ENCODE measurements around the gene MACROD1. TPM values are rescaled to one million over a fixed set of nuclear protein-coding genes. Genes with fewer than 3 reads are reported as not detected.

MACROD1 gene
- total RNA-seq, 3 donors from 2014 or later (not counting 1 experiment from before 2014, with no cell fraction given), result 0.73 to 3.3 (median 1.8) TPM

DNA sequence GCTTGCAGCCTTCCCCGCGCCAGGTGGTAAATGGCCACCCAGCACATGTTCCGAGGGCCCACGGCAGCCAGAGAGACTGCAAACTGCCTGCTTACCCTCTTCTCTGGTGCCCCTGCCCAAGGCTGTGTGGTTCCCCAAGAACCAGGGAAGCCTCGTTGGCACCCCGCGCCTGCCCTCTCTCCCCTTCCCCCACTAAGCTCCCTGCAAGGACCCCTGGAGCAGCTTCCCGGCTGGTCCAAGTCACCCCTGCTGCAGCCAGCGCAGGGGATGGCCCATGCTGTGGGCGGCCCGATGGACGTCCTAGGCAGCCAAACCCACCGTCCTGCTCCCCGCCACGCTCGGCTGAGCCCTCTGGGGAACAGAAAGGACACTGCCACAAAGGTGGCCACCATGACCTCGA lies 30.2 kb downstream of the MACROD1 start:
- H3K9me3 ChIP-seq (ENCODE audit: control insufficient read depth, insufficient read depth, low read length), result no peaks in the 10 kb centered on the region
- Mint-ChIP-seq H3K36me3 (no peaks in the 10 kb centered on the region), H3K27me3 (ENCODE audit: low read depth in 2 of 2) (no peaks in the 10 kb centered on the region), H3K27ac (no peak overlapping the region), H3K9me3 (no peaks in the 10 kb centered on the region), H3K4me3 (no peak overlapping the region), H3K4me1 (no peaks in the 10 kb centered on the region)
- TF ChIP-seq, protein P1, sequence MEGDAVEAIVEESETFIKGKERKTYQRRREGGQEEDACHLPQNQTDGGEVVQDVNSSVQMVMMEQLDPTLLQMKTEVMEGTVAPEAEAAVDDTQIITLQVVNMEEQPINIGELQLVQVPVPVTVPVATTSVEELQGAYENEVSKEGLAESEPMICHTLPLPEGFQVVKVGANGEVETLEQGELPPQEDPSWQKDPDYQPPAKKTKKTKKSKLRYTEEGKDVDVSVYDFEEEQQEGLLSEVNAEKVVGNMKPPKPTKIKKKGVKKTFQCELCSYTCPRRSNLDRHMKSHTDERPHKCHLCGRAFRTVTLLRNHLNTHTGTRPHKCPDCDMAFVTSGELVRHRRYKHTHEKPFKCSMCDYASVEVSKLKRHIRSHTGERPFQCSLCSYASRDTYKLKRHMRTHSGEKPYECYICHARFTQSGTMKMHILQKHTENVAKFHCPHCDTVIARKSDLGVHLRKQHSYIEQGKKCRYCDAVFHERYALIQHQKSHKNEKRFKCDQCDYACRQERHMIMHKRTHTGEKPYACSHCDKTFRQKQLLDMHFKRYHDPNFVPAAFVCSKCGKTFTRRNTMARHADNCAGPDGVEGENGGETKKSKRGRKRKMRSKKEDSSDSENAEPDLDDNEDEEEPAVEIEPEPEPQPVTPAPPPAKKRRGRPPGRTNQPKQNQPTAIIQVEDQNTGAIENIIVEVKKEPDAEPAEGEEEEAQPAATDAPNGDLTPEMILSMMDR (IDR thresholded peaks at IDR 0.05), result no peak
- no peaks in the 10 kb centered on the region for H3K4me1 ChIP-seq (ENCODE audit: control insufficient read depth, insufficient read depth, low read length)
- H3K27ac ChIP-seq (ENCODE audit: low read length), result no peak overlapping the region
- H3K27me3 ChIP-seq (ENCODE audit: control insufficient read depth, insufficient read depth, low read length), result no peaks in the 10 kb centered on the region
- intact Hi-C loops (cut with micrococcal nuclease), result no loop called here
- WGBS (ENCODE audit: insufficient coverage), result 91% methylated on average over 17 of the region's 17 CpGs
- DNase-seq, result no peak
- no peak overlapping the region for H3K4me3 ChIP-seq (ENCODE audit: low read length)
- no peaks in the 10 kb centered on the region for H3K36me3 ChIP-seq (ENCODE audit: control insufficient read depth, insufficient read depth, low read length)
- no peak for ATAC-seq

DNA sequence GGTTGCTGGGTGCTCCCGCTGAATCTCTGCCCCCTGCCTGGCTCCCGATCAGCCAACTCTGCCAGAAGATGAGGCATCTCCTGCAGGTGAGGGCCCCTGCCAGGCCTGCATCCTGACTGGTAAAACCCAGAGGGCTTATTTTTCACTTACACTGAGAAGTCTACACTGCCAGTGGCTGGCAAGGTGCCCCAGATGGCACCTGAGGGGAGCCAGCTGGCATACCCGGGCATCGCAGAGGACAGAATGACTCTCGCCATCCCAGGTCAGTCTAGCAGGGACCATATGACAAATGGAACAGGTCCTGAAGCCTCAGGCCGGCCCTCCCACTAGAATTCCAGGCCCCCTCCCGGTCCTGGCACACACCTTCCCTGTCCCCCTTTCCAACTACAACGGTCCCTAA lies 30.9 kb downstream of the MACROD1 start:
- Mint-ChIP-seq H3K36me3 (no peaks in the 10 kb centered on the region), H3K4me3 (no peak overlapping the region), H3K4me1 (no peaks in the 10 kb centered on the region), H3K27ac (no peak overlapping the region), H3K27me3 (ENCODE audit: low read depth in 2 of 2) (no peaks in the 10 kb centered on the region), H3K9me3 (no peaks in the 10 kb centered on the region)
- H3K4me1 ChIP-seq (ENCODE audit: control insufficient read depth, insufficient read depth, low read length), result no peaks in the 10 kb centered on the region
- no peak overlapping the region for H3K27ac ChIP-seq (ENCODE audit: low read length)
- ATAC-seq (no peak), DNase-seq (no peak)
- no peaks in the 10 kb centered on the region for H3K36me3 ChIP-seq (ENCODE audit: control insufficient read depth, insufficient read depth, low read length)
- no peaks in the 10 kb centered on the region for H3K9me3 ChIP-seq (ENCODE audit: control insufficient read depth, insufficient read depth, low read length)
- 90% methylated on average over 8 of the region's 8 CpGs for WGBS (ENCODE audit: insufficient coverage)
- intact Hi-C loops (cut with micrococcal nuclease), result no loop called here
- TF ChIP-seq, protein P1 (IDR thresholded peaks at IDR 0.05), result no peak
- no peak overlapping the region for H3K4me3 ChIP-seq (ENCODE audit: low read length)
- no peaks in the 10 kb centered on the region for H3K27me3 ChIP-seq (ENCODE audit: control insufficient read depth, insufficient read depth, low read length)

DNA sequence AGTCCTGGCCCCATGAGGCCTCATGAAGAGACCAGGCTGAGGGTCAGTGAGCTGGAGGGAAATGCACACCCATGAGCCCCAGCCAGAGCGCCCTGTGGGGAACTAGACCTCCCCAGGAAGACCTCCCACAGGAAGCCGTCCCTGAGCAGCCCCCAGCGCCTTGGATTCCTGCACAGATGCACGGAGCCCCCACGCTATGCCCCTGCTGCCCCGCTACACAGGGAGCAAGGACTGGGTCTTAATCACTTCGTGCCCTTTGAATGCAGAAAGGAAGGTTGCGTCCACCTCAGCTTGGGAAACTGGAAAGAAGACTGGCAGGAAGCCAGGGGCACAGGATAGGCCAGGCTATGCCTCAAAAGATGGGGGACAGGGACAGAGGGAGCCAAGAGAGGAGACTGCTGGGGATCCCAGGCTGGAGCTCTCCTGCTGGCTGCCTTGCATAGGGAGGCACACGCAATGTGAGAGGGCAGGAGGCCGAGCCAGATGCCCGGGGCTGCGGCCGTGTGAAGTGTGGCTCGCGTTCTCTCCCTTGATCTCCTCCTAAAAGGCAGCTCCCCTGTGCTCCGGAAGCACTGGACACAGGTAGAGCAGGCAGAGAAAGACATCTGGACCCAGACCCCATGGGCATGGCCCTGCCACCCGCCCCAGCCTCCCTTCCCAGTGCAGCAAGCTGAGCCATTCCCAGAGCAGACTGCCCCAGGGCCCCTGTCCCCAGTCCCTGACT lies 32.8 kb downstream of the MACROD1 start:
- Mint-ChIP-seq H3K4me3 (no peak overlapping the region), H3K27ac (no peak overlapping the region), H3K36me3 (no peaks in the 10 kb centered on the region), H3K27me3 (ENCODE audit: low read depth in 2 of 2) (no peaks in the 10 kb centered on the region), H3K4me1 (no peaks in the 10 kb centered on the region), H3K9me3 (no peaks in the 10 kb centered on the region)
- DNase-seq (no peak), ATAC-seq (no peak)
- WGBS (ENCODE audit: insufficient coverage), result 86% methylated on average over 17 of the region's 17 CpGs
- Histone ChIP-seq H3K27me3 (ENCODE audit: control insufficient read depth, insufficient read depth, low read length) (no peaks in the 10 kb centered on the region), H3K36me3 (ENCODE audit: control insufficient read depth, insufficient read depth, low read length) (no peaks in the 10 kb centered on the region), H3K4me1 (ENCODE audit: control insufficient read depth, insufficient read depth, low read length) (no peaks in the 10 kb centered on the region), H3K4me3 (ENCODE audit: low read length) (no peak overlapping the region), H3K9me3 (ENCODE audit: control insufficient read depth, insufficient read depth, low read length) (no peaks in the 10 kb centered on the region), H3K27ac (ENCODE audit: low read length) (no peak overlapping the region)
- intact Hi-C loops (cut with micrococcal nuclease), result no loop called here
- TF ChIP-seq, protein P1 (IDR thresholded peaks at IDR 0.05), result no peak
